Duodenal mucosa (tissue), 2 donors: ENCODE results near the gene SLC44A3.

ENCODE experiments used
- H3K27ac ChIP-seq: one replicate; pipeline ENCODE4 v1.7.0; 2013; ENCODE audit warnings: low read depth, low read length
- H3K27me3 ChIP-seq, 2 donors: one replicate each; pipeline ENCODE4 v1.7.0; 2013; ENCODE audit warnings: low read length in 2 of 2, control low read depth in 1 of 2; ENCODE audit not compliant: insufficient read depth in 2 of 2, control insufficient read depth in 1 of 2
- H3K36me3 ChIP-seq, 2 donors: one replicate each; pipeline ENCODE4 v1.7.0; 2013; ENCODE audit warnings: low read length in 2 of 2, control low read depth in 1 of 2; ENCODE audit not compliant: insufficient read depth in 2 of 2, control insufficient read depth in 1 of 2
- H3K4me1 ChIP-seq, 2 donors: one replicate each; pipeline ENCODE4 v1.7.0; 2013; ENCODE audit warnings: low read length in 2 of 2, control low read depth in 1 of 2; ENCODE audit not compliant: insufficient read depth in 2 of 2, control insufficient read depth in 1 of 2
- H3K4me3 ChIP-seq, 2 donors: one replicate each; pipeline ENCODE4 v1.7.0; 2013; ENCODE audit warnings: low read length in 2 of 2, low read depth in 1 of 2
- H3K9ac ChIP-seq, 2 donors: one replicate each; pipeline ENCODE4 v1.7.0; 2013; ENCODE audit warnings: low read length in 2 of 2, low read depth in 1 of 2
- H3K9me3 ChIP-seq, 2 donors: one replicate each; pipeline ENCODE4 v1.7.0; 2013; ENCODE audit warnings: low read length in 2 of 2, control low read depth in 1 of 2; ENCODE audit not compliant: control insufficient read depth in 1 of 2

The SLC44A3 gene

DNA sequence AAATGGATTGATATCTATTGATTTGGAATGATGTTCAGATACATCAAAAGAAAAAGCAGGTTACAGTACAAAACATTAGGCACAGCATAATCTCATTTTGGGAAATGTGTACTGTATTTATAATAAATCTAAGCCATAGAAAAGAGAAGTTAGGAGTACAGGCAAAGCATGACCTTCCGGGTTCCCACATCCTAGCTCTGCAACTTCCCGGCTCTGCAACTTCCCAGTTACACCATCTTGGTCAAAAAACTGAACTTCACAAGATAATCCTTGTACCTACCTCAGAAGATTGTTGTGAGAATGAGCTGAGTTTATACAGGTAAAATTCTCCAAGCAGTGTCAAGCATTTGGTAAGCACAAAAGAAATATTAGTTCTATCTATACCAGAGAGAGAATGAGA lies 21.7 kb upstream of the SLC44A3 start:
- Histone ChIP-seq H3K9ac (no peak overlapping the region), H3K36me3 (no peaks in the 10 kb centered on the region), H3K9me3 (no peaks in the 10 kb centered on the region), H3K27me3 (no peaks in the 10 kb centered on the region), H3K4me1 (peaks cover 15 to 20% of the 10 kb centered on the region in 2 donors), H3K27ac (no peak overlapping the region), H3K4me3 (no peak overlapping the region)

DNA sequence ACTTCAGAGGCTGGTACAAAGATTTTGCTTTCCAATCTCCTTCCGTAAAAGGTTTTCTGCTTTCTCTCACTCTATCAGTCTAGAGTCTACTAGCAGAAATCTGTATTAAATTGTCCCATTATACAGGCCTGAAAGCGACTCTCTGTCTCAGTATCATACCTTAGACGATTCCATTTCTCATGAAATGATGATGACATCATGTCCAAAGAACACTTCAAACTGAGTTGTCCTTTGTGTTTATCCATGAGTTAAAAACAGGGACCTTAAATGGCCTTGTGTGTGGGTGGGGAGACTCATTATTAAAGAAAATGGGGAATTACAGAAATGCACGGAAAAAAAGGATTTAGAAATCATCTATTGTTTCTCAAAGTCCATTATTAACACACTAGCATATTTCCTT lies 21.0 kb upstream of the SLC44A3 start:
- H3K9ac ChIP-seq: no peak overlapping the region
- no peaks in the 10 kb centered on the region for H3K9me3 ChIP-seq
- no peak overlapping the region for H3K27ac ChIP-seq
- H3K4me3 ChIP-seq: no peak overlapping the region
- H3K4me1 ChIP-seq: peaks cover 18 to 24% of the 10 kb centered on the region in 2 donors
- no peaks in the 10 kb centered on the region for H3K36me3 ChIP-seq
- no peaks in the 10 kb centered on the region for H3K27me3 ChIP-seq

DNA sequence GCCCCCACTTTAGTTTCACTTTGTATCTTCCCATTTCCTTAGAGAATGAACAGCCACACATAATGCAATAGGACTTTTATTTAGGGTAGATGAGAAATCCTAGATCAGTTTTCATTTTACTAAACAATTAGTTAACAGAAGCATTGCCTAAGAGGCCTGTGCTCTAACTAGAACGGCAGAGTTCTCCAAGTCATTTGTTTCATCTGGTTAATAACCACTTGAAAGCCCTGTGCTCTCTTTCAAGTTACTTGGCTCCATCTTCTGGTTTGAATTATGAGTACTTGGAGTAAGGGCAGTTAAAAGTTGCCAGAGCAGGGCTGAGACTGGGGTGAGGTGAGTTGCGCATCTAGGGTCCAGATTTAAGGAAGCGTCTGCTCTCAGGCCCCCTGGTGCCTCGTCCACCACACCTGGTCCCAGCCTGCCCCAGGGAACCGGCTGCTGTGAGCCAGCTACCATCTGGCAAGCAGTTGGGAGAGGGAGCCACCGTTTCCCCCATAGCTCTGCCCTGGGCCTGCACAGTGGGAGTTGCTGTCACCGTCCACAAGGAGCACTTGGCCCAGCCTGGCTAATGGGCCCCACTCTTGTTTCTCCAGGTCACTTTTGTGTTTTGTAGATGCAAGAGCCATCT lies 18.1 kb upstream of the SLC44A3 start:
- Histone ChIP-seq H3K9me3 (no peaks in the 10 kb centered on the region), H3K36me3 (no peaks in the 10 kb centered on the region), H3K4me3 (peak overlapping the region; percentile 40 to 45), H3K9ac (peak overlapping the region; percentile 21 to 49), H3K27ac (peak overlapping the region; percentile 17), H3K27me3 (no peaks in the 10 kb centered on the region), H3K4me1 (peaks cover 26 to 33% of the 10 kb centered on the region in 2 donors)

DNA sequence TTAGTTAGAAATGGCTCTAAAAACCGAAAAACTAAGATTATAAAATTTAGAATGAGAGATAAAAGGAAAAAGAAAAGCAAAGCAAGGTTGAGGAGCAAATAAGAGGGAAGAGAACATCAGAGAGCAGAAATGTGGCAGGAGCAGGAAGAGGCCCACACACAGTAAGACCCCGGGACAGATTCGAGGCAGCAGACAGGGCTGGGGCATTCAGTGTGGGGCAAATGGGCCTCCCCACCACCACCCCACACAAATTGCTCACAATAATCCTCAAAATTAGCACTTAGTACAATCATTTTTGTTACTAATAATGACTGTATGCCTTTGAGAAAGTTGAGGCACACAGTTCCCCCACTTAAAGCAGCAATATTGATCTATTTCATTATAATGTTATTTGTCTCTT lies 17.1 kb upstream of the SLC44A3 start:
- H3K9ac ChIP-seq: no peak overlapping the region
- peaks cover 31 to 38% of the 10 kb centered on the region in 2 donors for H3K4me1 ChIP-seq
- H3K27me3 ChIP-seq: no peaks in the 10 kb centered on the region
- H3K4me3 ChIP-seq: no peak overlapping the region
- H3K36me3 ChIP-seq: no peaks in the 10 kb centered on the region
- H3K9me3 ChIP-seq: no peaks in the 10 kb centered on the region
- no peak overlapping the region for H3K27ac ChIP-seq

DNA sequence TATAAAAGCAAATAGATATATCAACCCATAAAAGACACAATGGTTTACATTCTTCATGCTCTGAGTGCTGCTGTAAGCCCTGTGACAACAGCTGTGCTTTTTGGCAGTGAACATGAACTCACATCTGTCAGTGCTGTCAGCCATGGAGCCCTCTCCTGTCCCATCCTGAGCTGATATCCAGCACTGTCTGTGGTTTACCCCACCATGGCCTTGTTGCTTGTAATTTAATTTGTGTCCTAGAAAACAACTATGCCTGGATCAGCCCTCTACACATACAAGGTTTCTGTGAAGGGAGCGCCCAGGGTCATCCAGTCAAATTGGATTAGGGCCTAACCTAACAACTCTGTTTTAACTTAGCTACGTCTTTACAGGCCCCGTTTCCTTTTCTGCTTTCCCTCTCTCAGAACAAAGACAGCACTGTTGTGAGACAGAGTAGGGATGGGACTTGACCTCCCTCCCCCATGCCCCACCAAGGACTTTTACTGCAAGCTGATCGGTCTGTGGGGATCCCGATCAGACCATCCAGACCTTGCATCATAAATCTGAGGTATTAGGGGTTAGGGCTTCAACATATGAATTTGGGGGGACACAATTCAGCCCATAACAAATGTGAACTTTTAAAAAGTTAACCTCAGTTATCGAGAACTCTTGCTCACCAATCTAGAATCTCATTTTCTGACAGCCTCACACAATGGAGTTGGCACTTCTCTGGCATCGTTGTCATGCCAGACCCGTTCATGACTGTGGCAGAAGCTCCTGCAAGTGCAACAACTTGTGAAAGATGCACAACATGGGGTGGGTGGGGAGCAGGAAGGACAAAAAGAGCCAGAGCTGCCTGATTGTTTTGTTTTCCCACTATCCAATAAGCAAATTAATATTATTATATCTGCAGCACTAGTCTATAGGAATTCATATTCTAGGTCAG lies 16.4 kb upstream of the SLC44A3 start:
- Histone ChIP-seq H3K4me1 (peaks cover 35 to 44% of the 10 kb centered on the region in 2 donors), H3K4me3 (no peak overlapping the region), H3K9me3 (no peaks in the 10 kb centered on the region), H3K27ac (peak overlapping the region; percentile 11), H3K9ac (peak overlapping the region in 1 of 2 donors; percentile 31), H3K27me3 (no peaks in the 10 kb centered on the region), H3K36me3 (no peaks in the 10 kb centered on the region)

DNA sequence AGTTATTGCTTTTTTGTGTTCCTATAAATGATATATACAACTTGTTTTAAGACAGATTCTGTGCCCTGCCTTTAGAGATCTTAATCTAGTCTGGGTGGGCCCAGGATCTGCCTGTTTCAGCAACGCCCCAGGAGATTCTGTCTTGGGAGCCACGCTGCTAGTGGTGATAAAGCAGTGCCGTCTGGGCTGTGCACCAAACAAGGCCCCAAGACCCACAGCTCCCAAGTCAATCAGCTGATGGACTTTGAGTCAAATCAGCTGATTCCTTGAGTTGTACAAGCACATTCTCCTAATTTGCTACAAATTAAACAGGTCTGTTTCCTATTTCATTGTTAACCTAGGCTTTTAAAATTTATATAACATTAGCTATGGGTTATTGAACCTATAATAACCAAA lies 15.7 kb upstream of the SLC44A3 start:
- Histone ChIP-seq H3K27me3 (no peaks in the 10 kb centered on the region), H3K9me3 (no peaks in the 10 kb centered on the region)

DNA sequence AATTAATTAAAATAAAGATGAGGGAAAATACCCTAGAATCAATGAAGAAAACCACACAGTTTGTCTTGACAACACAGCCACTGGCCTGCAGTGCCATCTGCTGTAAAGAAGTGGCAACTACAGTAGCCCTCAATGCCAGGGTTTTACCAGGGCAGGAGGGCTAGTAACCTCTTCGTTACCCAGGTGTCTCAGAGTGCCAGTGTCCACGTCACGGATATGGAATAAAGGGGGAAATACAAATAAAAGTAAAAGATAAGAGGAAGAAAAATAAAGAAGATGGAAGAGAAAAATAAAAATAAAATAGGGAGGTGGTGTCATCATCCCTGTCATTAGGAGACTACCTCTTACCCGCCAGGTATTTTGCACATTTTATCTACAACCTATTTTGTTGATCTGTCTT lies 14.2 kb upstream of the SLC44A3 start:
- Histone ChIP-seq H3K4me1 (peaks cover 35 to 47% of the 10 kb centered on the region in 2 donors), H3K36me3 (no peaks in the 10 kb centered on the region), H3K9me3 (no peaks in the 10 kb centered on the region), H3K27me3 (no peaks in the 10 kb centered on the region), H3K27ac (no peak overlapping the region), H3K9ac (no peak overlapping the region), H3K4me3 (no peak overlapping the region)

More for the DNA sequence above, 15.7 kb upstream of the SLC44A3 start:
- Histone ChIP-seq H3K4me3 (no peak overlapping the region), H3K36me3 (no peaks in the 10 kb centered on the region), H3K9ac (no peak overlapping the region), H3K27ac (no peak overlapping the region), H3K4me1 (peaks cover 35 to 47% of the 10 kb centered on the region in 2 donors)

DNA sequence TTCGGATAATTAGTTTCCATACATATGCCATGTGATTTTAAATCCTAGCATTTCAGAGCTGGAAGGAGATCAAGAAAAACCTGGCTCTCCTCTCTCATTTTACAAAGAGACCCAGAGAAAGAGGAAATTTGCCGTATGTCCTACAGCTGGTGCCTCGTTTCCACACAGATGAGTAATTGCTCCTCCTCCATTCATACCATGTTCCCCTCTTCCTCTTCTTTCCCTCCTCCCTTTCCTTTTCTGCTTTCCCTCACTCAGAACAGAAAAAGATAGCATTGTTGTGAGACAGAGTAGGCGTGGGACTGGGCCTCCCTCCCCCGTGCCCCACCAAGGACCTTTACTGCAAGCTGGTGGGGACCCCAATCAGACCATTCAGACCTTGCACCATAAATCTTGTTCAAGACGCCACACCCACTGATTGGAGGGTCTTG lies 13.7 kb upstream of the SLC44A3 start:
- Histone ChIP-seq H3K4me1 (peaks cover 32 to 46% of the 10 kb centered on the region in 2 donors), H3K9me3 (no peaks in the 10 kb centered on the region), H3K27ac (no peak overlapping the region), H3K36me3 (no peaks in the 10 kb centered on the region), H3K4me3 (no peak overlapping the region), H3K9ac (no peak overlapping the region), H3K27me3 (no peaks in the 10 kb centered on the region)

DNA sequence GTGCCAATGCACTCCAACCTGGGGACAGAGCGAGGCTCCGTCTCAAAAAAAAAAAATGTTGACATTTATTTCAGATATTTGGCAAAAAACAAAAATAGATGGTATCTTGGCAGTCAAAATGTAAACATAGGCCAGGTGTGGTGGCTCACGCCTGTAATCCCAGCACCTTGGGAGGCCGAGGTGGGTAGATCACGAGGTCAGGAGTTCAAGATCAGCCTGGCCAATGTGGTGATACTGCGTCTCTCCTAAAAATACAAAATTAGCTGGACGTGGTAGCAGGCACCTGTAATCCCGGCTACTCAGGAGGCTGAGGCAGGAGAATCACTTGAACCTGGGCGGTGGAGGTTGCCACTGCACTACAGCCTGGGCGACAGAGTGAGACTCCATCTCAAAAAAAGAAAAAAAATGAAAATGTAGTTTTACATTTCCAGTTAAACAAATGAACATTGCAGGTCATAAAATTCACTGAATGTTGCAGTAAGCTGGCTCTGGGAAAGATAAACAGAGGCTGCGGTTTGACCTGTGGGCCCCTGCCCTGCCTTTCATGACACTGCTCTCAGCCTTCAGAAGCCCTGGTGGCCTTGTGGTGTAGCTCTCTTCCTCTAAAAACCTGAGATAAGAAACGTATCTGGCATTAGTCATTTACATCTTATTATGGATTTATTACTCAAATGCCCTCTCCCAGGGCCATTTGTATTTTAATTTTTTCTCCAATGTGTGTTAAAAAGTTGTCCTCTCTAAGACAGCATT lies 12.2 kb upstream of the SLC44A3 start:
- Histone ChIP-seq H3K27me3 (no peaks in the 10 kb centered on the region), H3K4me1 (peaks cover 23 to 35% of the 10 kb centered on the region in 2 donors), H3K36me3 (no peaks in the 10 kb centered on the region), H3K9ac (no peak overlapping the region), H3K9me3 (no peaks in the 10 kb centered on the region), H3K27ac (no peak overlapping the region), H3K4me3 (no peak overlapping the region)

DNA sequence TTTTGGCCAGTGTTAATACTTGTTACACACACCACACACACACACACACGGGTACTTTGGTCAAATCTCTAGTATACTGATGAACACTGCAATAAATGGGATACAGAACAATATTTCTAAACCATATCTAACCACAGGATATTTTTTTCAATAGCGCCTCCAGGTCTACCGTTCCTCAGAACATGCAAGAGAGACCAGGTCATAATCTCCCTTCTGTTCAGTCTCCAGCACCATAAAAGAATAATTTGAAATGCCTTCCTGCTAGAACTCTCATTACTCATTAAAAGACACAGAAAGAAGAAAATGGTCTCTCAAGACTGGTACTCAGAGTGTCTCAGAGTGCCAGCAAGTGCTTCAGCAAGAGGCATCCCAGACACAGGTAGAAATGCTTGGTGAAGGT lies 11.5 kb upstream of the SLC44A3 start:
- Histone ChIP-seq H3K4me3 (no peak overlapping the region), H3K4me1 (peaks cover 18 to 28% of the 10 kb centered on the region in 2 donors), H3K9ac (no peak overlapping the region), H3K9me3 (no peaks in the 10 kb centered on the region), H3K36me3 (no peaks in the 10 kb centered on the region), H3K27me3 (no peaks in the 10 kb centered on the region), H3K27ac (no peak overlapping the region)
